ENCODE measurements around the gene ARMC9. TPM values are rescaled to one million over a fixed set of nuclear protein-coding genes. Genes with fewer than 3 reads are reported as not detected.

Gene ARMC9
- total RNA-seq, 1 donor from 2014 or later = 178 TPM

DNA sequence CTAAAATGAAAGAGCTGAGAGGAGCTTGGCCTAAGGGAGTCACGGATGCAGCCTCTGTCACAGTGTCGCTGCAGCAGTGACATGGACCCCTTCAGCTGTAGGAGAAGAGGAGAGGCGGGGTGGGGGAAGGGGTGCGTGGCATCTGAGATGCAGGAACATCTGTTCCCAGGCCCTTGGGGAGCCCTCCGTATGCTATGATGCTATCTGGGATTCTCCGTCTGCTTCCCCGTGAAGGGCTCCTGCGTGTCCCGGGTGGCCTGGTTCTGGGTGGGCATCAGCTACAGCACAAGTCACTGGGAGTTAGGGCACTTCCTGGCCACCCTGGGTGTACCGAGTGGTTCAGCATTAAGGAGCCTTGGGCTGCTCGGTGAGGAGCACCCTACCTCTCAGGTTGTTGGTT is 161.5 kb downstream of the ARMC9 start:
- Mint-ChIP-seq H3K36me3 (ENCODE audit: unreplicated experiment) (peaks cover 43% of the 10 kb centered on the region), H3K27ac (ENCODE audit: unreplicated experiment) (no peak overlapping the region), H3K4me1 (ENCODE audit: unreplicated experiment) (peaks cover 8% of the 10 kb centered on the region), H3K9me3 (ENCODE audit: unreplicated experiment) (no peaks in the 10 kb centered on the region), H3K4me3 (ENCODE audit: unreplicated experiment) (no peak overlapping the region), H3K27me3 (ENCODE audit: unreplicated experiment) (no peaks in the 10 kb centered on the region)
- no peak for TF ChIP-seq CTCF (IDR thresholded peaks at IDR 0.05)
- no peak for DNase-seq (ENCODE audit: extremely low spot score, unreplicated experiment)

GRCh38 chr2:231360401-231360800 is 162.0 kb downstream of the ARMC9 start:
- Mint-ChIP-seq H3K36me3 (ENCODE audit: unreplicated experiment) (peaks cover 43% of the 10 kb centered on the region), H3K9me3 (ENCODE audit: unreplicated experiment) (no peaks in the 10 kb centered on the region), H3K4me1 (ENCODE audit: unreplicated experiment) (peaks cover 13% of the 10 kb centered on the region), H3K27ac (ENCODE audit: unreplicated experiment) (no peak overlapping the region), H3K27me3 (ENCODE audit: unreplicated experiment) (no peaks in the 10 kb centered on the region), H3K4me3 (ENCODE audit: unreplicated experiment) (no peak overlapping the region)
- no peak for TF ChIP-seq CTCF (IDR thresholded peaks at IDR 0.05)
- DNase-seq (ENCODE audit: extremely low spot score, unreplicated experiment) = no peak

- H3K27ac Mint-ChIP-seq (ENCODE audit: unreplicated experiment) = no peak overlapping the region
- H3K36me3 Mint-ChIP-seq (ENCODE audit: unreplicated experiment) = peaks cover 40% of the 10 kb centered on the region
- DNase-seq (ENCODE audit: extremely low spot score, unreplicated experiment) = no peak
- no peaks in the 10 kb centered on the region for H3K27me3 Mint-ChIP-seq (ENCODE audit: unreplicated experiment)
- H3K4me3 Mint-ChIP-seq (ENCODE audit: unreplicated experiment) = no peak overlapping the region
- H3K4me1 Mint-ChIP-seq (ENCODE audit: unreplicated experiment) = peaks cover 18% of the 10 kb centered on the region
- no peak for TF ChIP-seq CTCF (IDR thresholded peaks at IDR 0.05)
- H3K9me3 Mint-ChIP-seq (ENCODE audit: unreplicated experiment) = no peaks in the 10 kb centered on the region
Measured at GRCh38 chr2:231360881-231361371, 162.5 kb downstream of the ARMC9 start.

GRCh38 chr2:231361701-231362554 is 163.5 kb downstream of the ARMC9 start:
- DNase-seq (ENCODE audit: extremely low spot score, unreplicated experiment) = no peak
- no peak for TF ChIP-seq CTCF (IDR thresholded peaks at IDR 0.05)
- H3K27me3 Mint-ChIP-seq (ENCODE audit: unreplicated experiment) = no peaks in the 10 kb centered on the region
- no peak overlapping the region for H3K4me3 Mint-ChIP-seq (ENCODE audit: unreplicated experiment)
- H3K4me1 Mint-ChIP-seq (ENCODE audit: unreplicated experiment) = peaks cover 20% of the 10 kb centered on the region
- H3K27ac Mint-ChIP-seq (ENCODE audit: unreplicated experiment) = no peak overlapping the region
- peaks cover 38% of the 10 kb centered on the region for H3K36me3 Mint-ChIP-seq (ENCODE audit: unreplicated experiment)
- no peaks in the 10 kb centered on the region for H3K9me3 Mint-ChIP-seq (ENCODE audit: unreplicated experiment)

GRCh38 chr2:231362555-231363184 is 164.2 kb downstream of the ARMC9 start:
- H3K27me3 Mint-ChIP-seq (ENCODE audit: unreplicated experiment) = no peaks in the 10 kb centered on the region
- no peak overlapping the region for H3K27ac Mint-ChIP-seq (ENCODE audit: unreplicated experiment)
- H3K4me1 Mint-ChIP-seq (ENCODE audit: unreplicated experiment) = peaks cover 20% of the 10 kb centered on the region
- H3K9me3 Mint-ChIP-seq (ENCODE audit: unreplicated experiment) = no peaks in the 10 kb centered on the region
- DNase-seq (ENCODE audit: extremely low spot score, unreplicated experiment) = no peak
- no peak overlapping the region for H3K4me3 Mint-ChIP-seq (ENCODE audit: unreplicated experiment)
- no peak for TF ChIP-seq CTCF (IDR thresholded peaks at IDR 0.05)
- H3K36me3 Mint-ChIP-seq (ENCODE audit: unreplicated experiment) = peaks cover 42% of the 10 kb centered on the region

All from osteocyte (in vitro differentiated cells).